ENCODE data around the gene SALL4.
"Not testable (repeated sequence)": the region's sequence is repeated elsewhere in the genome, so short reads cannot be mapped to it uniquely, and the experiment has no call there.

The SALL4 gene

GRCh38 chr20:51802170-51802751, at the start of gene SALL4:
Gene SALL4, minus strand, starts transcription at chr20:51802521. Its CDS starts 113 bp downstream, at chr20:51802408.
- no peak for DNase-seq

GRCh38 chr20:51848346-51848745, 46.0 kb upstream of the SALL4 start:
- DNase-seq = no peak

GRCh38 chr20:51840865-51841264, 38.5 kb upstream of the SALL4 start:
- no peak for DNase-seq

- no peak for DNase-seq
Observed at GRCh38 chr20:51837876-51838420, 35.6 kb upstream of the SALL4 start.

GRCh38 chr20:51837436-51837835, 35.1 kb upstream of the SALL4 start:
- no peak for DNase-seq

- DNase-seq = no peak
Observed at GRCh38 chr20:51833326-51833725, 31.0 kb upstream of the SALL4 start.

GRCh38 chr20:51832276-51832675, 30.0 kb upstream of the SALL4 start:
- DNase-seq = no peak

- no peak for DNase-seq
Observed at GRCh38 chr20:51831866-51832265, 29.5 kb upstream of the SALL4 start.

- DNase-seq = no peak
Observed at GRCh38 chr20:51830538-51830937, 28.2 kb upstream of the SALL4 start.

GRCh38 chr20:51828762-51829161, 26.4 kb upstream of the SALL4 start:
- DNase-seq = no peak

- no peak for DNase-seq
Observed at GRCh38 chr20:51826372-51826771, 24.1 kb upstream of the SALL4 start.

GRCh38 chr20:51818479-51819008, 16.2 kb upstream of the SALL4 start:
- no peak for DNase-seq

- not testable (repeated sequence) for DNase-seq
Observed at GRCh38 chr20:51816856-51817255, 14.5 kb upstream of the SALL4 start.

- no peak for DNase-seq
Observed at GRCh38 chr20:51815383-51816076, 13.2 kb upstream of the SALL4 start.

GRCh38 chr20:51812861-51813260, 10.5 kb upstream of the SALL4 start:
- no peak for DNase-seq

- DNase-seq = no peak
Observed at GRCh38 chr20:51811514-51812128, 9.3 kb upstream of the SALL4 start.

- DNase-seq = no peak
Observed at GRCh38 chr20:51811042-51811355, 8.7 kb upstream of the SALL4 start.

- DNase-seq = no peak
Observed at GRCh38 chr20:51810155-51811041, 8.1 kb upstream of the SALL4 start.

- no peak for DNase-seq
Observed at GRCh38 chr20:51807720-51808250, 5.5 kb upstream of the SALL4 start.

GRCh38 chr20:51804754-51805153, 2.4 kb upstream of the SALL4 start:
- no peak for DNase-seq

GRCh38 chr20:51803148-51803854, 980 bp upstream of the SALL4 start:
- no peak for DNase-seq

GRCh38 chr20:51801823-51802123, 548 bp downstream of the SALL4 start:
- DNase-seq = no peak

Data from NCI-H187 treated with DMSO at 0.1 percent for 48 hours (cell line).